ENCODE results near the gene CHST5. TPM values are rescaled to one million over a fixed set of nuclear protein-coding genes. Genes with fewer than 3 reads are reported as not detected.

Gene CHST5
- total and polyA plus RNA-seq, 4 donors, result 0.09 to 1.3 (median 0.24) TPM; not detected in 1

- H3K27me3 ChIP-seq (ENCODE audit: control insufficient read depth in 3 of 3, insufficient read depth in 3 of 3, low read length in 2 of 3), result peaks cover 0 to 6% (median 4%) of the 10 kb centered on the region in 3 donors
- H3K4me1 ChIP-seq (ENCODE audit: control insufficient read depth in 5 of 5, insufficient read depth in 5 of 5, low read length in 5 of 5), result peaks cover 0 to 17% (median 7%) of the 10 kb centered on the region in 5 donors
- H3K36me3 ChIP-seq (ENCODE audit: control insufficient read depth in 4 of 4, insufficient read depth in 4 of 4, low read length in 4 of 4), result no peaks in the 10 kb centered on the region
- no peak for ATAC-seq (ENCODE audit: insufficient read depth, low FRiP score)
- 65 to 86% methylated on average over 5 of the region's 5 CpGs for WGBS, 2 donors
- peak in 1 of 3 donors; percentile 23 for DNase-seq
- no peak overlapping the region for H3K9ac ChIP-seq (ENCODE audit: insufficient read depth in 1 of 2, low read length in 2 of 2)
- no peak for TF ChIP-seq CTCF (IDR thresholded peaks at IDR 0.05; ENCODE audit: control extremely low read depth, extremely low read depth)
- peaks cover 0 to 2% (median 0%) of the 10 kb centered on the region in 4 donors for H3K9me3 ChIP-seq (ENCODE audit: control insufficient read depth in 4 of 4, insufficient read depth in 3 of 4, low read length in 3 of 4)
- H3K4me3 ChIP-seq, result no peak overlapping the region
- H3K27ac ChIP-seq (ENCODE audit: low read depth in 1 of 2, low read length in 1 of 2), result no peak overlapping the region
Measured at GRCh38 chr16:75494184-75494583, 41.7 kb downstream of the CHST5 start.

GRCh38 chr16:75491876-75492275 is 44.0 kb downstream of the CHST5 start:
- H3K36me3 ChIP-seq (ENCODE audit: control insufficient read depth in 4 of 4, insufficient read depth in 4 of 4, low read length in 4 of 4), result no peaks in the 10 kb centered on the region
- no peak for ATAC-seq (ENCODE audit: insufficient read depth, low FRiP score)
- H3K9ac ChIP-seq (ENCODE audit: insufficient read depth in 1 of 2, low read length in 2 of 2), result no peak overlapping the region
- no peak overlapping the region for H3K4me3 ChIP-seq
- no peak overlapping the region for H3K27ac ChIP-seq (ENCODE audit: low read depth in 1 of 2, low read length in 1 of 2)
- 91 to 95% methylated on average over 1 of the region's 1 CpG for WGBS, 2 donors
- DNase-seq, result peak in 1 of 3 donors; percentile 15
- TF ChIP-seq CTCF (IDR thresholded peaks at IDR 0.05; ENCODE audit: control extremely low read depth, extremely low read depth), result no peak
- H3K27me3 ChIP-seq (ENCODE audit: control insufficient read depth in 3 of 3, insufficient read depth in 3 of 3, low read length in 2 of 3), result peaks cover 0 to 6% (median 4%) of the 10 kb centered on the region in 3 donors
- peaks cover 0 to 2% (median 0%) of the 10 kb centered on the region in 4 donors for H3K9me3 ChIP-seq (ENCODE audit: control insufficient read depth in 4 of 4, insufficient read depth in 3 of 4, low read length in 3 of 4)
- H3K4me1 ChIP-seq (ENCODE audit: control insufficient read depth in 5 of 5, insufficient read depth in 5 of 5, low read length in 5 of 5), result peaks cover 0 to 10% (median 7%) of the 10 kb centered on the region in 5 donors

- Histone ChIP-seq H3K27me3 (ENCODE audit: control insufficient read depth in 3 of 3, insufficient read depth in 3 of 3, low read length in 2 of 3) (peaks cover 0 to 2% (median 0%) of the 10 kb centered on the region in 3 donors), H3K36me3 (ENCODE audit: control insufficient read depth in 4 of 4, insufficient read depth in 4 of 4, low read length in 4 of 4) (no peaks in the 10 kb centered on the region), H3K9me3 (ENCODE audit: control insufficient read depth in 4 of 4, insufficient read depth in 3 of 4, low read length in 3 of 4) (no peaks in the 10 kb centered on the region), H3K4me3 (no peak overlapping the region), H3K27ac (ENCODE audit: low read depth in 1 of 2, low read length in 1 of 2) (no peak overlapping the region), H3K9ac (ENCODE audit: insufficient read depth in 1 of 2, low read length in 2 of 2) (no peak overlapping the region), H3K4me1 (ENCODE audit: control insufficient read depth in 5 of 5, insufficient read depth in 5 of 5, low read length in 5 of 5) (no peaks in the 10 kb centered on the region)
- ATAC-seq (ENCODE audit: insufficient read depth, low FRiP score) (no peak), DNase-seq (no peak)
- TF ChIP-seq CTCF (IDR thresholded peaks at IDR 0.05; ENCODE audit: control extremely low read depth, extremely low read depth), result no peak
- 90 to 95% methylated on average over 2 of the region's 2 CpGs for WGBS, 2 donors
Measured at GRCh38 chr16:75488322-75488721, 47.6 kb downstream of the CHST5 start.
